PC-3 (cell line): ENCODE results near the gene D2HGDH. TPM values are rescaled to one million over a fixed set of nuclear protein-coding genes. Genes with fewer than 3 reads are reported as not detected.

ENCODE experiments used
- ATAC-seq: fragments of 200-7000 bp; cut with Tn5 transposase; 2 replicates; pipeline ENCODE4 v1.9.1; 2020; ENCODE audit warnings: mild to moderate bottlenecking, moderate library complexity
- BruUV-seq: library from RNA; stranded (reverse); fragments of 400-500 nt; replicated peaks from 2 replicates; lab custom pipeline; 2021; lab: Mats Ljungman, UMichigan
- CTCF ChIA-PET: fragments of 300-600 bp; sonication (Branson Sonifier 250); formaldehyde crosslinking; loops from one replicate; lab custom pipeline; 2022; ENCODE audit warnings: antibody characterized with exemption; lab: Charles Lee
- POLR2A ChIA-PET: fragments of 300-600 bp; sonication (Branson Sonifier 250); formaldehyde crosslinking; loops from one replicate; lab custom pipeline; 2022; ENCODE audit warnings: antibody characterized with exemption; ENCODE audit not compliant: unreplicated experiment; lab: Charles Lee
- DNase-seq: peaks from one replicate; pipeline ENCODE4 v3.0.0-alpha.2; 2015
- H2AFZ ChIP-seq: fragments of 300-600 bp; sonication (generic); 2 replicates; pipeline ENCODE4 v1.6.0; 2016; ENCODE audit warnings: antibody characterized with exemption, low read length
- H3F3A ChIP-seq: fragments of 300-600 bp; sonication (generic); one replicate; pipeline ENCODE4 v1.6.0; 2017; ENCODE audit warnings: antibody characterized with exemption, low read length, control low read depth, mild to moderate bottlenecking; ENCODE audit not compliant: unreplicated experiment
- H3K27ac ChIP-seq: fragments of 300-600 bp; sonication (generic); 2 replicates; pipeline ENCODE4 v1.5.1; 2016; ENCODE audit warnings: mild to moderate bottlenecking, low read length
- H3K27me3 ChIP-seq: fragments of 300-600 bp; sonication (generic); 2 replicates; pipeline ENCODE4 v1.6.1; 2016; ENCODE audit warnings: low read length, mixed read lengths
- H3K36me3 ChIP-seq: fragments of 300-600 bp; sonication (generic); 2 replicates; pipeline ENCODE4 v1.6.1; 2016; ENCODE audit warnings: low read depth, mixed run types, low read length, mixed read lengths
- H3K4me1 ChIP-seq: fragments of 300-600 bp; sonication (generic); 2 replicates; pipeline ENCODE4 v1.5.1; 2016; ENCODE audit warnings: low read length; ENCODE audit not compliant: insufficient read depth
- H3K4me2 ChIP-seq: fragments of 300-600 bp; sonication (generic); 2 replicates; pipeline ENCODE4 v1.6.0; 2016; ENCODE audit warnings: low read length
- H3K4me3 ChIP-seq: fragments of 300-600 bp; sonication (generic); 2 replicates; pipeline ENCODE4 v1.5.1; 2016; ENCODE audit warnings: mild to moderate bottlenecking, low read length, mixed read lengths
- H3K79me2 ChIP-seq: fragments of 300-600 bp; sonication (generic); 2 replicates; pipeline ENCODE4 v1.6.1; 2017; ENCODE audit warnings: low read length, mixed read lengths
- H3K9ac ChIP-seq: fragments of 300-600 bp; sonication (generic); 2 replicates; pipeline ENCODE4 v1.6.0; 2016; ENCODE audit warnings: mild to moderate bottlenecking, low read length
- H3K9me2 ChIP-seq: fragments of 300-600 bp; sonication (generic); replicated peaks from 2 replicates; pipeline ENCODE4 v1.6.1; 2016; ENCODE audit warnings: mixed run types, low read length, mixed read lengths
- H3K9me3 ChIP-seq: fragments of 300-600 bp; sonication (generic); 2 replicates; pipeline ENCODE4 v1.6.1; 2016; ENCODE audit warnings: low read length, mixed read lengths
- H4K20me1 ChIP-seq: fragments of 300-600 bp; sonication (generic); 2 replicates; pipeline ENCODE4 v1.6.1; 2016; ENCODE audit warnings: low read length, mixed read lengths
- EZH2 ChIP-seq: fragments of 300-600 bp; sonication (generic); IDR thresholded peaks from one replicate; pipeline ENCODE4 v1.6.1; 2017; ENCODE audit warnings: antibody characterized with exemption, mild to moderate bottlenecking, low read length; ENCODE audit not compliant: unreplicated experiment
- EZH2phosphoT487 ChIP-seq: fragments of 300-600 bp; sonication (generic); IDR thresholded peaks from 2 replicates; pipeline ENCODE4 v1.6.1; 2018; ENCODE audit warnings: mild to moderate bottlenecking, antibody characterized with exemption, low read length, borderline replicate concordance
- intact Hi-C: fragments of 100-400 bp; cut with micrococcal nuclease; formaldehyde crosslinking; loops from 2 replicates; pipeline ENCODE4 v1.9.0; 2023
- total RNA-seq: library from RNA; depleted of rRNA; stranded (reverse); fragments of >200 nt; gene quantifications from 2 replicates; pipeline ENCODE4 v1.2.3, GENCODE V29; 2014
- TF ChIP-seq, protein P1 (sequence below): fragments of 300-600 bp; sonication (generic); conservative IDR thresholded peaks from 2 replicates; pipeline ENCODE4 v1.5.1; 2017; ENCODE audit warnings: antibody characterized with exemption, low read depth, mild to moderate bottlenecking, low read length

The D2HGDH gene
- total RNA-seq, 1 experiment from 2014 or later = 28.5 TPM

DNA sequence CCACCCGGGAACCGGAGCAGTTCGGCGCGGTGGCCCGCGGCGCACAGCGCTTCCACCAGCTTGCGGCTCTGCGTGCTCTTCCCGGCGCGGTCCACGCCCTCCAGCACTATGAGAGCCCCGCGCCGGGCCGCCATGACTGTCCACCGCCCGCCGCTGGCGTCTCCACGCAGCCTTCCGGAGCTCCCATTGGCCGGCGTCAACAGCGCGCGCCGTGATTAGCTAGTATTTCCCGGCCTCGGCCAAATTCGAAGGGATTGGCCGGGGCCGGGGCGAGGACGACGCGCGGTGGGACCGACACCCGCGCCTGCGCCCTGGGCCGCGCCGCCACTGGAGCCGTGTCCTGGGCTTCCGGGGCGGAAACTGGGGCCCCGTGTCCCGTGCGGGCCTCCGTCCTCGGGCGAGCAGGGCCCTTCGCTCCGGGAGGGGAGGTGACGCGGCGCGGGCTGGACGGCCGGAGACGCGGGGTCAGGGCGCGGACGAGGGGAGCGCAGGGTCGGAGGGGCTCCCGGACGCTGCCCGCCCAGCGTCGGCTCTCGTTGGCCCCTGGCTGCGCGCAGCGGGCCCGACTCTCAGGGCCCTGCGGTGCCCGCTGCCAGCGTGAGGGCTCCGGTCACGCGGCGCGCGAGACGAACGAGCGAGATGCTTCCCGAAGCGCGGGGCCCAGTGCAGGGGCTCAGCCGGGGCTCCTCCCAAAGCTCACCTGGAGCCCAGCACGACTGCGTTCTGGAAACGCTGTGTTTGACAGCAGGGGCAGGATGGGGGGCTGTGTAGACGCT, 47.6 kb upstream of the D2HGDH start, which contains the start of gene DTYMK:
DTYMK (minus strand) TSS at position 166 of the 776 bp plus-strand sequence; CDS start at position 134, 32 bp downstream.
- H3K36me3 ChIP-seq = peaks cover 24% of the 10 kb centered on the region
- H3F3A ChIP-seq = no peaks in the 10 kb centered on the region
- H4K20me1 ChIP-seq = no peaks in the 10 kb centered on the region
- H3K79me2 ChIP-seq = peaks cover 62% of the 10 kb centered on the region
- intact Hi-C loops = loop anchor here (2.0 kb wide), 1 partner anchor 16 kb away; the partner anchor contains the start of gene ING5
- no TSS peak for BruUV-seq
- ChIA-PET POLR2A (interaction anchor here (0.6 to 1.0 kb wide), 4 partner anchors 12 to 54 kb away, joined by 3 to 5 read pairs (median 4); partner anchors contain the start of gene ING5), CTCF (no interaction called here)
- H3K4me2 ChIP-seq = peak within 1 kb of the TSS; percentile 96
- no peaks in the 10 kb centered on the region for H3K9me3 ChIP-seq
- ATAC-seq (peak; percentile 97), DNase-seq (peak; percentile 97)
- no peaks in the 10 kb centered on the region for H3K9me2 ChIP-seq
- peaks cover 16% of the 10 kb centered on the region for H3K4me1 ChIP-seq
- peak within 1 kb of the TSS; percentile 96 for H3K4me3 ChIP-seq
- peak within 1 kb of the TSS; percentile 80 for H3K27ac ChIP-seq
- peak within 1 kb of the TSS; percentile 85 for H2AFZ ChIP-seq
- H3K27me3 ChIP-seq = no peaks in the 10 kb centered on the region
- peak within 1 kb of the TSS; percentile 99 for H3K9ac ChIP-seq
- TF ChIP-seq EZH2phosphoT487 (no peak), EZH2 (no peak)
- TF ChIP-seq, protein P1, sequence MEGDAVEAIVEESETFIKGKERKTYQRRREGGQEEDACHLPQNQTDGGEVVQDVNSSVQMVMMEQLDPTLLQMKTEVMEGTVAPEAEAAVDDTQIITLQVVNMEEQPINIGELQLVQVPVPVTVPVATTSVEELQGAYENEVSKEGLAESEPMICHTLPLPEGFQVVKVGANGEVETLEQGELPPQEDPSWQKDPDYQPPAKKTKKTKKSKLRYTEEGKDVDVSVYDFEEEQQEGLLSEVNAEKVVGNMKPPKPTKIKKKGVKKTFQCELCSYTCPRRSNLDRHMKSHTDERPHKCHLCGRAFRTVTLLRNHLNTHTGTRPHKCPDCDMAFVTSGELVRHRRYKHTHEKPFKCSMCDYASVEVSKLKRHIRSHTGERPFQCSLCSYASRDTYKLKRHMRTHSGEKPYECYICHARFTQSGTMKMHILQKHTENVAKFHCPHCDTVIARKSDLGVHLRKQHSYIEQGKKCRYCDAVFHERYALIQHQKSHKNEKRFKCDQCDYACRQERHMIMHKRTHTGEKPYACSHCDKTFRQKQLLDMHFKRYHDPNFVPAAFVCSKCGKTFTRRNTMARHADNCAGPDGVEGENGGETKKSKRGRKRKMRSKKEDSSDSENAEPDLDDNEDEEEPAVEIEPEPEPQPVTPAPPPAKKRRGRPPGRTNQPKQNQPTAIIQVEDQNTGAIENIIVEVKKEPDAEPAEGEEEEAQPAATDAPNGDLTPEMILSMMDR = no peak

DNA sequence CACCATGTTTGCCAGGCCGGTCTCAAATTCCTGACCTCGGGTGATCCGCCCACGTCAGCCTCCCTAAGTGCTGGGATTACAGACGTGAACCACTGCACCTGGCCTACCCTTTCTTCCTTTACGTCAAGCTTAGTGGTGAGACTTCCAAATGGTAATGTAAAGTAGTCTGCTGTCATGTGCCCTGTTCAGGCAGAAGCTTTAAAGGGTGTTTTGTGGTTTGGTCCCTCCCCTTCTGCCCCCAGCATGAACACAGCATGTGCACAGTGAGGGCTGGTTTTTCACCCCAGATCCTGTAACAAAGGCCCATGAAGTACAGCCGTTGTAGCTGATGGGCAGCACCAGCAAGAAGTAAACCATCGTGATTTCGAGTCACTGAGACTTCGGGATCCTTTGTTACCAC, 45.1 kb upstream of the D2HGDH start:
- POLR2A ChIA-PET = no interaction called here
- H3K27me3 ChIP-seq = no peaks in the 10 kb centered on the region
- H2AFZ ChIP-seq = no peak overlapping the region
- H3K9me2 ChIP-seq = no peaks in the 10 kb centered on the region
- peaks cover 39% of the 10 kb centered on the region for H3K79me2 ChIP-seq
- intact Hi-C loops = no loop called here
- H3F3A ChIP-seq = no peaks in the 10 kb centered on the region
- no peak overlapping the region for H3K27ac ChIP-seq
- TF ChIP-seq EZH2phosphoT487 = no peak
- TF ChIP-seq, protein P1 = no peak
- TF ChIP-seq EZH2 = no peak
- no peak overlapping the region for H3K9ac ChIP-seq
- H3K4me1 ChIP-seq = peaks cover 12% of the 10 kb centered on the region
- no peak overlapping the region for H3K4me3 ChIP-seq
- H4K20me1 ChIP-seq = no peaks in the 10 kb centered on the region
- CTCF ChIA-PET = no interaction called here
- H3K36me3 ChIP-seq = peaks cover 4% of the 10 kb centered on the region
- BruUV-seq = TSS peak; percentile 6
- no peak for ATAC-seq
- no peak overlapping the region for H3K4me2 ChIP-seq
- no peaks in the 10 kb centered on the region for H3K9me3 ChIP-seq
- no peak for DNase-seq
